ENCODE results near the gene DNAH8.

DNAH8 gene

DNA sequence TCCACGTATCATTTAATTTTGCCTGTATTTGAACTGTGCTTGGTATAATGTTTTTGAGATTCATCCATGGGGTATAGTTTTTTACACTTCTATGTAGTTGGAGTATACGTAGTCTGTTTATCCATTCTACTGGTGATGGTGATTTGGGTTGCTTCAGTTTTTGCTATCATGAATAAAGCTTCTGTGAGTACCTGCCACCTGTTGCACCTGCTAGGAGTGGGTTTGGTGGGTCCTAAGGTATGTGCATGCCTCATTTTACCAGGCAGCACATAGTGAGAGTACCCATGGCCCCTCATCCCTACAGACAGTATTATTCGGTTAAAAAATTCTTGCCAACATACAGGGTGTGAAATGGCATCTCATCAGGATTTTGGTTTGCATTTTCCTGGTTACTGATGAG is 92.9 kb downstream of the DNAH8 start:
- Mint-ChIP-seq H3K27ac (no peak overlapping the region), H3K4me3 (no peak overlapping the region), H3K4me1 (ENCODE audit: low read depth) (no peaks in the 10 kb centered on the region), H3K27me3 (peaks cover 20% of the 10 kb centered on the region), H3K9me3 (ENCODE audit: low read depth) (no peaks in the 10 kb centered on the region), H3K36me3 (no peaks in the 10 kb centered on the region)

GRCh38 chr6:38813041-38813823 is 98.1 kb downstream of the DNAH8 start:
- H3K36me3 Mint-ChIP-seq: no peaks in the 10 kb centered on the region
- no peaks in the 10 kb centered on the region for H3K9me3 Mint-ChIP-seq (ENCODE audit: low read depth)

DNA sequence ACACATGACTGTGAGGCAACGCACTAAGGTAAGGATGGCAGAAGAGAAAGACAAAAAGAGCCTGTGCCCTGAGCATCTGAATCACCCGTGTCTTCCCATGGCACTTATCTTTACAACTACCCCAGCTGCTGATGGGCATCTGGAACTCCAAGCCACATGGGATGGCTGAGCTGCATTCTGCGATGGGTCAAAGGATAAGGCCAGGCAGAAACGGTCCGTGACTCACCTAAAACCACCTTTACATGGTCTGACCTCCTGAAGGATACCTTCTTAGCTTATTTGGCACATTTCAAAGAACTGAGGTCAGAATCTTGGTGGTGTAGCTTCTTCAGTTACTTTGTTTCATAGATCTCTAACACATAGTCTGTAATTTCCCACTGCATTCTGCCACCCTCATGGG is 99.7 kb downstream of the DNAH8 start:
- Mint-ChIP-seq H3K27me3 (peaks cover 17% of the 10 kb centered on the region), H3K9me3 (ENCODE audit: low read depth) (no peaks in the 10 kb centered on the region), H3K27ac (no peak overlapping the region), H3K4me3 (no peak overlapping the region), H3K36me3 (no peaks in the 10 kb centered on the region), H3K4me1 (ENCODE audit: low read depth) (no peaks in the 10 kb centered on the region)

More at GRCh38 chr6:38813041-38813823, 98.1 kb downstream of the DNAH8 start:
- no peak overlapping the region for H3K27ac Mint-ChIP-seq
- peaks cover 17% of the 10 kb centered on the region for H3K27me3 Mint-ChIP-seq
- H3K4me1 Mint-ChIP-seq (ENCODE audit: low read depth): no peaks in the 10 kb centered on the region
- no peak overlapping the region for H3K4me3 Mint-ChIP-seq

- no peak overlapping the region for H3K4me3 Mint-ChIP-seq
- no peaks in the 10 kb centered on the region for H3K36me3 Mint-ChIP-seq
- peaks cover 17% of the 10 kb centered on the region for H3K27me3 Mint-ChIP-seq
- H3K9me3 Mint-ChIP-seq (ENCODE audit: low read depth): no peaks in the 10 kb centered on the region
- no peaks in the 10 kb centered on the region for H3K4me1 Mint-ChIP-seq (ENCODE audit: low read depth)
- H3K27ac Mint-ChIP-seq: no peak overlapping the region
These were observed 100.1 kb downstream of the DNAH8 start for GRCh38 chr6:38815250-38815649.

GRCh38 chr6:38818691-38819090 is 103.6 kb downstream of the DNAH8 start:
- Mint-ChIP-seq H3K4me3 (no peak overlapping the region), H3K36me3 (no peaks in the 10 kb centered on the region), H3K9me3 (ENCODE audit: low read depth) (no peaks in the 10 kb centered on the region), H3K27me3 (peaks cover 14% of the 10 kb centered on the region), H3K27ac (no peak overlapping the region), H3K4me1 (ENCODE audit: low read depth) (no peaks in the 10 kb centered on the region)

GRCh38 chr6:38822963-38823362 is 107.9 kb downstream of the DNAH8 start:
- no peaks in the 10 kb centered on the region for H3K4me1 Mint-ChIP-seq (ENCODE audit: low read depth)
- no peaks in the 10 kb centered on the region for H3K36me3 Mint-ChIP-seq
- peaks cover 3% of the 10 kb centered on the region for H3K27me3 Mint-ChIP-seq
- no peak overlapping the region for H3K4me3 Mint-ChIP-seq
- H3K9me3 Mint-ChIP-seq (ENCODE audit: low read depth): no peaks in the 10 kb centered on the region
- no peak overlapping the region for H3K27ac Mint-ChIP-seq

DNA sequence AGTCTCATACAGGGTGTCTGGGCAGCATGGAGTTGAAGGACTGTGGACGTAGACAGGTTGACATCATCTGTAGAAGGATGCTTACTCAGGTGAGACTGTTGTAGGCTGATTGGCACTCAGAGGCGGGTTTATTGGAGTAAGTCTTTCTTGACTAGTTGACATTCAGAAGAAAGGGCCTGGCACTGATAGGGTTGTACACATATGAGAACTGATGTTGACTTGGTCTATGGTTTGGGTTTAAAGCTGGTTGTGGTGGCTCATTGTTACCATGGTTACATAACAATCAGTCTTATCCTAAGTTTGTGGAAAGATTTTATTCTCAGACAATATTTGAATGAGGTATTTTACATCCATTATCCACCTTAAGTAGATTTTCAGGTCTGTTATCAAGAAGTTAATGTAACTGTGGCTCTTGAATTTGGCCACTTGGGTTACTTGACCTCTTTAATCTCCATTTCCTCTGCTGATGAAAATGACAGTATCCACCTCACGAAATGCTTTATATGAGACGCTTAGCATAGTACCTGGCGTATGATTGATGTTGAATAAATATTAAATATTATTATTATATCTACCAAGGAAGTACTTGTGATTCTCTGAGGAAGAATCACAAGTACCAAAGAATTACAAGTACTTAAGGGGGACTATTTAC is 109.3 kb downstream of the DNAH8 start:
- Mint-ChIP-seq H3K27ac (no peak overlapping the region), H3K4me1 (ENCODE audit: low read depth) (no peaks in the 10 kb centered on the region), H3K9me3 (ENCODE audit: low read depth) (peaks cover 6% of the 10 kb centered on the region), H3K4me3 (no peak overlapping the region), H3K27me3 (peaks cover 5% of the 10 kb centered on the region), H3K36me3 (peaks cover 3% of the 10 kb centered on the region)

DNA sequence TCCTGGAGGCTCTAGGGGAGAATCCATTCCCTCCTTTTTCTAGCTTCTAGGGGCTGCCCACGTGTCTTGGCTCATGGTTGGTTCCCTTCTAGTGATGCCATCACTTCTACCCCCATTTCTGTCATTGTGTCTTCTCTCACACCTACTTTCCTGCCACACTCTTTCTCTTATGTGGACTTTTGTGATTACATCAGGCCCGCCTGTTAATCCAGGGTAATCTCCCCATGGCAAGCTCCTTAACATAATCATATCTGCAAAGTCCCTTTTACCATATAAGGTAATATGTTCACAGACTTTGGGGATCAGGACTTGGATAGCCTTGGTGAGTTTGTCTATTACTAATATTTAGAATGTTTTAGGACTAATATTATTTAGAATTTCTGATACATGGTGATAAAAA is 111.9 kb downstream of the DNAH8 start:
- no peak overlapping the region for H3K4me3 Mint-ChIP-seq
- peaks cover 9% of the 10 kb centered on the region for H3K27me3 Mint-ChIP-seq
- no peaks in the 10 kb centered on the region for H3K4me1 Mint-ChIP-seq (ENCODE audit: low read depth)
- H3K36me3 Mint-ChIP-seq: peaks cover 3% of the 10 kb centered on the region
- peaks cover 11% of the 10 kb centered on the region for H3K9me3 Mint-ChIP-seq (ENCODE audit: low read depth)
- no peak overlapping the region for H3K27ac Mint-ChIP-seq

DNA sequence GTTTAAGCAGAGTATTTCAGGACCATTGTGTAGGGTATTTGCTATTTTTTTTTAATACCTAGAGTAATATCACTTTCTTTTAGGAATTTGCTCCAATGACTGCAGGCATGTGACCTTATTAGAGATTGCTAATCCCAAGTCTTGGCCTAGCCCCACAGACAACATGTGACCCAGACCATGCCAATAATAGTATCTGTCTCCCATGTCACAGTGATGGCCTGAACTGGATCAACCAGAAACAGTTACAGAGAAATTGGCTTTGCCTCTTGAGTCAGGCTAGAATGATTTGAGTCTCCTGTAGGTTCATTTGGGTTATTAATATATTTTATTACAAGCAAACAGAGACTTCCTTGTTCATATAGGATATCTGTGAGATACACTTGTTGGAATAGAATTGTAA is 116.8 kb downstream of the DNAH8 start:
- peaks cover 11% of the 10 kb centered on the region for H3K9me3 Mint-ChIP-seq (ENCODE audit: low read depth)
- H3K27ac Mint-ChIP-seq: no peak overlapping the region
- peaks cover 3% of the 10 kb centered on the region for H3K36me3 Mint-ChIP-seq
- no peaks in the 10 kb centered on the region for H3K4me1 Mint-ChIP-seq (ENCODE audit: low read depth)
- H3K27me3 Mint-ChIP-seq: peaks cover 10% of the 10 kb centered on the region
- H3K4me3 Mint-ChIP-seq: no peak overlapping the region

DNA sequence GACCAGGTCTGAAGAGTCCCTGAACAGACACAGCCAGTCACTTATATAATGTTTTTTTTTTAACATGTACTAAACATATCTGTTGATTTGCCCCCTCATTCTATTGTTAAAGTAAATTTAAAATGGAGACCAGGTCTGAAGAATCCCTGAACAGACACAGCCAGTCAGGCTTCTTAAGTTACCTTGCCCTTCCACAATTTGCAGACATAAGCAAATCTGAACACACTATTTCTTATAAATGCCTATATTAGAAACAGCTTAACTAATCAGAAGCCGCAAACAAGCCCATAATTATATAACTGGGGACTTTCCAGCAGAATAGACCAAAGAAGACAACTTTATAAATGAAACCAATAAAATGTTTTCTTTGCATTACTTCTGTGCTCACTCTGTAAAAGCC is 118.2 kb downstream of the DNAH8 start:
- Mint-ChIP-seq H3K4me3 (no peak overlapping the region), H3K27me3 (peaks cover 9% of the 10 kb centered on the region), H3K27ac (peak overlapping the region; percentile 24), H3K36me3 (peaks cover 3% of the 10 kb centered on the region), H3K9me3 (ENCODE audit: low read depth) (peaks cover 11% of the 10 kb centered on the region), H3K4me1 (ENCODE audit: low read depth) (no peaks in the 10 kb centered on the region)

GRCh38 chr6:38836585-38836984 is 121.5 kb downstream of the DNAH8 start:
- Mint-ChIP-seq H3K4me3 (no peak overlapping the region), H3K4me1 (ENCODE audit: low read depth) (no peaks in the 10 kb centered on the region), H3K27ac (no peak overlapping the region), H3K36me3 (no peaks in the 10 kb centered on the region), H3K9me3 (ENCODE audit: low read depth) (no peaks in the 10 kb centered on the region), H3K27me3 (peaks cover 3% of the 10 kb centered on the region)

- H3K4me1 Mint-ChIP-seq (ENCODE audit: low read depth): no peaks in the 10 kb centered on the region
- no peaks in the 10 kb centered on the region for H3K9me3 Mint-ChIP-seq (ENCODE audit: low read depth)
- no peaks in the 10 kb centered on the region for H3K36me3 Mint-ChIP-seq
- no peak overlapping the region for H3K4me3 Mint-ChIP-seq
- no peak overlapping the region for H3K27ac Mint-ChIP-seq
- H3K27me3 Mint-ChIP-seq: peaks cover 3% of the 10 kb centered on the region
These were observed 122.0 kb downstream of the DNAH8 start for GRCh38 chr6:38837101-38837500.

- H3K4me1 Mint-ChIP-seq (ENCODE audit: low read depth): no peaks in the 10 kb centered on the region
- no peaks in the 10 kb centered on the region for H3K9me3 Mint-ChIP-seq (ENCODE audit: low read depth)
- H3K36me3 Mint-ChIP-seq: no peaks in the 10 kb centered on the region
These were observed 128.7 kb downstream of the DNAH8 start for GRCh38 chr6:38843798-38844197.

DNA sequence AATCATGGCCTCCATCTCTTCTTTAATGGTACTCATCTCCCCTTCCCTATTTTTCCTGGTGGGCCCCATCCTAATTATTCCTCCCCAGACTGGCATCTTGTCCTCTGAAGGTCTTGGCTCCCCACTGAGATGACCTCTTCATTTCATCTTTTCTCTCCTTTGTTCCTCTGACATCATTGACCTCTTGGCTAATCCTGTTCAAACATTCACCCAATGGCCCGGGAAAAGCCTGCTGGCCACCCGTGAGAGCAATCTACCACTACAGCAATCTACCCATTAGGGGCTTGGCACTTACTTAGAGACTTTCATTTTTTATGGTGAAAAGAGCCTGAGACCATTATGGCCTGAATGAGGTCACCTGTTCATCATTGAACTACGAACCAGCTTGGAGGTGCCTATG is 130.8 kb downstream of the DNAH8 start:
- Mint-ChIP-seq H3K9me3 (ENCODE audit: low read depth) (no peaks in the 10 kb centered on the region), H3K27ac (no peak overlapping the region), H3K4me3 (no peak overlapping the region), H3K36me3 (no peaks in the 10 kb centered on the region), H3K4me1 (ENCODE audit: low read depth) (no peaks in the 10 kb centered on the region), H3K27me3 (peaks cover 8% of the 10 kb centered on the region)

More at GRCh38 chr6:38843798-38844197, 128.7 kb downstream of the DNAH8 start:
- Mint-ChIP-seq H3K4me3 (no peak overlapping the region), H3K27me3 (peaks cover 8% of the 10 kb centered on the region), H3K27ac (no peak overlapping the region)

DNA sequence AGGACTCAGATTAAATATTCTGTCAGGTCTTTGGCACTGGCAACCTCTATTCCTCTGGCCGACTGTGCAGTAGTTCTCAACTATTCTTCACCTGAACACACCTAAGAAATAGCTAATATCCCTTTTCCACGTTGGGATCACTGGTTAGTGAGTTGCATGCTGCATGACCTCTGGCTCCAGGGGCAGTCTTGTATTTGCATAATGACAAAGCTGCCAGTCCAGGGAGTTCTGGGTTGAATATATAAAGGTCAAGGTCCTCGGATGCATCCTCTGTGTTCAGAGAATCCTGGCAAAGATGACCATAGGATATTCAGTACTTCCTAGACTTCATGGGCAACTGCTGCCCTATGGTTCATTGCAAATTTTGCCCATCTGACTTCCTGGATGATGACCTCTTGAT is 131.2 kb downstream of the DNAH8 start:
- peaks cover 8% of the 10 kb centered on the region for H3K27me3 Mint-ChIP-seq
- no peaks in the 10 kb centered on the region for H3K9me3 Mint-ChIP-seq (ENCODE audit: low read depth)
- H3K4me1 Mint-ChIP-seq (ENCODE audit: low read depth): no peaks in the 10 kb centered on the region
- H3K36me3 Mint-ChIP-seq: no peaks in the 10 kb centered on the region
- no peak overlapping the region for H3K27ac Mint-ChIP-seq
- no peak overlapping the region for H3K4me3 Mint-ChIP-seq

- Mint-ChIP-seq H3K4me1 (ENCODE audit: low read depth) (no peaks in the 10 kb centered on the region), H3K27me3 (peaks cover 8% of the 10 kb centered on the region), H3K36me3 (no peaks in the 10 kb centered on the region), H3K9me3 (ENCODE audit: low read depth) (no peaks in the 10 kb centered on the region), H3K27ac (no peak overlapping the region), H3K4me3 (no peak overlapping the region)
These were observed 131.7 kb downstream of the DNAH8 start for GRCh38 chr6:38846844-38847243.

Measured in activated naive CD8-positive, alpha-beta T cell (primary cell).